SIG-M5 treated with dmso at 0.1 percent for 504 hours (cell line): Measurements from ENCODE around the gene TLE2.

Experiments used
- DNase-seq: peaks from one replicate; lab custom pipeline; 2025; ENCODE audit not compliant: unreplicated experiment; lab: John Stamatoyannopoulos, UW

TLE2 gene

GRCh38 chr19:3029065-3029923, at the start of gene TLE2:
Gene TLE2 (minus strand): TSS chr19:3029280. CDS start chr19:3028904, 376 bp downstream.
- DNase-seq: no peak

DNA sequence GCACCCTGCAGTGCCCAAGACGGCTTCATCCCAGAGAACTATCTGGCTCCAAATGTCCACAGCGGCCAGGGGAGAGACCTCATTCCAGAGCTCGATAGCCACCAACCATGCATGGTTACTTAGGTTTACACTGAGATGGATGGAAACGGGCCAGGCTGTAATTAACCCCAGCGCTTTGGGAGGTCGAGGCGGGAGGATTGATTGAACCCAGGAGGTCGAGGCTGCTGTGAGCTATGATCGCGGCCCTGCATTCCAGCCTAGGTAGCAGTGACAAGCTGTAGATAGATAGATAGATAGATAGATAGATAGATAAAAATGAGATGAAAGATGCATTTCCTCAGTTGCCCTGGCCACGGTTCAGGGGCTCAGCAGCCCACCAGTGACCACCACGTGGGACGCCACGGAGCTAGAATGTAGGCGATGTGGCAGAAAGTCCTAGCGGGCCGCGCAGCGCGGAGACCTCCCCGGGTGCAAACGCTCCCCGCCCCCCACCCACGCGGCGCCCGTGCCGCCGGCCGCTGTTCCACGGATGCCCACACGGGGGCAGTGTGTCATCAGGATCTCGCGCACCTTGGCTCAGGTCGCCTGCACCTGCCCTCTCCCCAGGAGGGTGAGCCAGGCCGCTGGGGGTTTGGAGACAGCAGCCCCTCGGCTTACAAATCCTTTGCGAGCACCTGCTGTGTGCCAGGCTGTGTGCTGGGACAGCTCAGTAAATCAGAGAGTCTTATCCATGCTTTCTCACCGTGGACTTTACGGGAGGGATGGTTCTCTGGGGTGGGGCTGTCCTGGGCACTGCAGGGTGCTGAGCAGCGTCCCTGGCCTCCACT, 46.7 kb upstream of the TLE2 start:
- no peak for DNase-seq

DNA sequence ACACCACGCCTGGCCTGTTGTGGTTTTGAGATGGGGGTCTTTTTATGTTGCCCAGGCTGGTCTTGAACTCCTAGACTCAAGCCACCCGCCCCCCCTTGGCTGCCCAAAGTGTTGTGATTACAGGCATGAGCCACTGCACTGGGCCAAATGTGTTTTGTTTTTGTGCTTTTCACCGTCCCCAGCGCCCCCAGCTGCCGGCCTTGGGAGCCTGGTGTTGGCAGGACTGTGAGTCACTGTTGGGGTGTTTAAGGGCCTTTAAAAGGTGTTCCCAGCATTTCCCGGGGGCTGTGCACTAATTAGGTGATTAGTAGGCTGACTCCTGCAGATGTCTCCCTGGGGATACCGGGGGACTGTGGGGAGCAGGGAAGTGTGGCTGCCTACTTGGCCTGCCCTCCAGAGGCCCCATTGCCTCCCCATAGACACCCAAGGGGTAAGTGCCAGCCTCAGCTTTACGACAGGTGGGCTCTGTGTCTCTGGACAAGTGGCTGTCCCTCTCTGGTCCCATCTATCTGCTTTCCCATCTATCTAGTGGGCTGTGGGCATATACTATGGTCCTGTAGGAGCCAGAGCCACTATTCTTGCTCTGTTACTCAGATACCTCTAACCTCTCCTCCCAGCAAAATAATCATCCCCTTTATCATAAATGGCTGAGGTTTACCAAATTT, 45.0 kb upstream of the TLE2 start:
- DNase-seq: no peak

- no peak for DNase-seq
Observed at GRCh38 chr19:3073159-3073563, 44.1 kb upstream of the TLE2 start.

- DNase-seq: no peak
Observed at GRCh38 chr19:3071768-3072167, 42.7 kb upstream of the TLE2 start.

DNA sequence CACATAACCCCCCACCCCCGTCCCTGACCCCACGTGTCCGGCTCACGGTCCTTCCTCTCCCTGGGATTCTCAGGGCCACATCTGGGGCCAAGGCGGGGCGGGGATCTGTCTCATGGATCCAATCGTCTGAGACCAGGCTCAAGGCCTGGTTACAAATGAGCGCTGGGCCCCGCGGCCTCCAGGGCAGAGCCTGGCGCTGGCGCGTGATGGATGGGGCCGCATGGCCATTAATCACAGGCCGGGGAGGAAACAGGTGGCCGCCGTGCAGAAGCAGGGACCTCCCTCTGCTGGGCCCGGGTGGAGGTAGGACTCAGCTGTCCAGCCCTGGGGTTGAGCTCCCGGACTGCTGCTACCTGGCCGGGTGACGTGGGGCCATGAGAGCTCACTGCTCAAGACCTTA, 39.0 kb upstream of the TLE2 start:
- no peak for DNase-seq

DNA sequence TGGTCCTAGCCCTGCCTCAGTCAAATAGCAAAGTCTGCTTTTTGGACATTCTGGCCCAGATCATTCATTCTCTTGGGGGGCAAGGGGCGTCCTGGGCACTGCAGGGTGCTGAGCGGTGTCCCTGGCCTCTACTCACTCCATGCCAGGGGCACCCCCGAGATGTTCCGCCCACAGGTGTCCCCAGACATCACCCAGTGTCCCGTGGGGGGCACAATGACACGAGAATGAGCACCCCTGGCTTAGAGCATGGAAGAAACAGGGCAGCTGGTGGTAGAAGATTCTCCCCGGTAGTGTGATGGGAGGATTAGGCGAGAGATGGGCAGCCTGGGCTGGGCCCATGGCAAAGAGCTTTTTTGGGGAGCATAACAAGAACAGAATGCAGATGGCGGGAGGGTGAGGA, 38.5 kb upstream of the TLE2 start:
- DNase-seq: no peak

DNA sequence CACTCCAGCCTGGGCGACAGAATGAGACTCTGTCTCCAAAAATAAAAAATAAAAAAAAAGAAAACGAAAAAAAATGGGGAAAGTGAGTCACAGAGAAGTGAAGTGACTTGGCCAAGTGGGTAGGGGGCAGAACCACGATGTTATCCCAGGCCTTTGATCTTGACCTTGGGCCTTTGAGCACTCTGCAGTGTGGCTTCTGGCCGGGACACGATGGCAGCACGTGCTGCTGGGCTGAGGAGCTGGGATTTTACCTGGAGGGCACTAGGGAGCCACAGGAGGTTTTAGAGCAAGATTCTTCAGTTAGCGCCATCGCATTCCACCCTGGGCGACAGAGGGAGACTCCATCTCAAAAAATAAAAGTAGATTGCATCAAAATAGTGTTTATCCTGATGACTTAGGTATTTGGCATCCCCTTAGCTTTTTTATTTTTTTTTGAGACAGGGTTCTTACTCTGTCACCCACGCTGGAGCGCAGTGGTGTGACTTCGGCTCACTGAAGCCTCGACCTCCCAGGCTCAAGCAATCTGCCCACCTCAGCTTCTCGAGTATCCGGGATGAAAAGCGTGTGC, 37.5 kb upstream of the TLE2 start:
- no peak for DNase-seq

GRCh38 chr19:3065675-3066357, 36.7 kb upstream of the TLE2 start:
- DNase-seq: no peak

GRCh38 chr19:3064011-3064330, 34.9 kb upstream of the TLE2 start:
- DNase-seq: no peak

GRCh38 chr19:3062165-3063105, 33.4 kb upstream of the TLE2 start, which contains the start of gene TLE5:
Gene TLE5 (minus strand): TSS chr19:3062495. CDS start chr19:3062200, 295 bp downstream.
- DNase-seq: no peak

GRCh38 chr19:3061182-3062161, 32.4 kb upstream of the TLE2 start:
- DNase-seq: no peak

DNA sequence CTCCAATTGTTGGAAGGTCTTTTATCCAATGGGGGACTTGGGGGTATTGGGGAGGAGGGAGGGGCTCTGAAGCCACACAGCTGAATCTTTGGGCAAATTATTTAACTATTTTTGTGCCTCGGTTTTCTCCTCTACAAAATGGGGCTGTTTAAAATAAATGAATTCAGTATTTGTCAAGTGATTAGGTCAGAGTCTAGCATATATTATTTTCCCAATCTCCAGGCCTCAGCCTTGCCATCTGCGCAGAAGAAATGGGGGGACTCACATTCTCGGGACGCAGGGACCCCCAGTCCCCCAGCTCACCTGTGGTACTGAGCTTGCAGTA, 31.7 kb upstream of the TLE2 start:
- DNase-seq: no peak

DNA sequence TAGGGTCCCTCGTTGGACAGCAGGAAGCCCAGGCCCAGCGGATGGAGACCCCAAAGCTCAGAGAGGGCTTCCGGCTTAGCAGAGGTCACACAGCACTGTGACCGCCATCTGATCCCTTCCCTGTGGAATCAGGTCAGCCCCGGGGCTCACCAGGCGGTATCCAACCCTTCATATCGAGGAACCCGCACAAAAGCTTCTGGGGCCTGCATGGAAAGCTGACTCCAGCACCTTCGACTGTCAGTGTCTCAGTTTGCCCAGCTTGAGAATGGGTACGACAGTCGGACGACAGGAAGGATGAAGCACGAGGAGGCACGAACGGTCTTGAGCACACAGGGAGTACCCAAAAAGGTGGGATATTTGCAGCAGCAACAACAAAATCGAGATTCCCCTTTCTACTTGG, 30.6 kb upstream of the TLE2 start:
- DNase-seq: no peak

DNA sequence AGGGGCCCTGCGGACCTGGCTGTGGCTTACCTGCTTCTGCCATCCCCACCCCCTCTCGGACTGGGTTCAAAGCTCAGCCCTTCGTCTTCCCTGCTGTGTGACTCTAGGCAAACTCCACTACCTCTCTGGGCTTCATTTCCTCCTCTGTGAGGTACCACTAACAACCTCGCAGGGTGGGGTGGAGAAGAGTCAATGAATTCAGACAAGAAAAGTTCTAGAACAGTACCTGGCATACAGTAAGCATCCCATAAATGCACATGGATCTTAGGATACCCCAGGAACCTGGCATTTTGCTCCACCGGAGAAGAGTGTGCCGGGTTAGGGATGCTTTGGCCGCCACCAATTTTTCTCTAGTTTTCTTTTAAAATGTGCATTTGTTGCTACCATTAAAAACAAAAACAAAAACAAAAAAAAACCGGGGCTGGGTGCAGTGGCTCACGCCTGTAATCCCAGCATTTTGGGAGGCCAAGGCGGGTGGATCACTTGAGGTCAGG, 29.8 kb upstream of the TLE2 start:
- no peak for DNase-seq

GRCh38 chr19:3058009-3058820, 29.1 kb upstream of the TLE2 start:
- no peak for DNase-seq

DNA sequence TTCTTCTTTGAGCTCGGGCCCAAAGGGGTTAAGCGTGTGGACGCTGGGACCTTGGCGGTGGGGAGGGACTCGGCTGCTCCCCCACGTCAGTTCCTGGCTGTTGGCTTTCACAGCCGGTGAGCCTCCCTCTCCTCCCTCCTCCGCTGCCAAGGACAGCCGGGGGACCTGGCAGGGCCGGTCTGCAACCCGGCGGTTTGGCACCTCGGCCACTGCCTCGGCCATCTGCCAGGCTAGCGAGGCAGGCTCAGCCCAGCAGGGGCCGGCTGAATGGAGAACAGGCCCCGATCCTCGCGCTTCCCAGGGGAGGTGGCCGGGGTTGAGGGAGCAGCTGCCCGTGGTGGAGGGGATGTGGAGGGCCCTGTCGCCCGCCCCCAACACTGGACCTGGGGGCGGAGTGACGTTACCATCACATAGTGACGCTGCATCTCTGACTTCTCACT, 28.2 kb upstream of the TLE2 start:
- DNase-seq: no peak
